GM12874 (cell line): Measurements from ENCODE around the gene PPP1R13B.

Source experiments
- CTCF ChIP-seq: IDR thresholded peaks from 2 replicates; pipeline ENCODE4 v1.5.1; 2011; ENCODE audit warnings: low read depth, mild to moderate bottlenecking, control low read depth, low read length, moderate library complexity; ENCODE audit not compliant: insufficient read depth

Gene PPP1R13B, protein sequence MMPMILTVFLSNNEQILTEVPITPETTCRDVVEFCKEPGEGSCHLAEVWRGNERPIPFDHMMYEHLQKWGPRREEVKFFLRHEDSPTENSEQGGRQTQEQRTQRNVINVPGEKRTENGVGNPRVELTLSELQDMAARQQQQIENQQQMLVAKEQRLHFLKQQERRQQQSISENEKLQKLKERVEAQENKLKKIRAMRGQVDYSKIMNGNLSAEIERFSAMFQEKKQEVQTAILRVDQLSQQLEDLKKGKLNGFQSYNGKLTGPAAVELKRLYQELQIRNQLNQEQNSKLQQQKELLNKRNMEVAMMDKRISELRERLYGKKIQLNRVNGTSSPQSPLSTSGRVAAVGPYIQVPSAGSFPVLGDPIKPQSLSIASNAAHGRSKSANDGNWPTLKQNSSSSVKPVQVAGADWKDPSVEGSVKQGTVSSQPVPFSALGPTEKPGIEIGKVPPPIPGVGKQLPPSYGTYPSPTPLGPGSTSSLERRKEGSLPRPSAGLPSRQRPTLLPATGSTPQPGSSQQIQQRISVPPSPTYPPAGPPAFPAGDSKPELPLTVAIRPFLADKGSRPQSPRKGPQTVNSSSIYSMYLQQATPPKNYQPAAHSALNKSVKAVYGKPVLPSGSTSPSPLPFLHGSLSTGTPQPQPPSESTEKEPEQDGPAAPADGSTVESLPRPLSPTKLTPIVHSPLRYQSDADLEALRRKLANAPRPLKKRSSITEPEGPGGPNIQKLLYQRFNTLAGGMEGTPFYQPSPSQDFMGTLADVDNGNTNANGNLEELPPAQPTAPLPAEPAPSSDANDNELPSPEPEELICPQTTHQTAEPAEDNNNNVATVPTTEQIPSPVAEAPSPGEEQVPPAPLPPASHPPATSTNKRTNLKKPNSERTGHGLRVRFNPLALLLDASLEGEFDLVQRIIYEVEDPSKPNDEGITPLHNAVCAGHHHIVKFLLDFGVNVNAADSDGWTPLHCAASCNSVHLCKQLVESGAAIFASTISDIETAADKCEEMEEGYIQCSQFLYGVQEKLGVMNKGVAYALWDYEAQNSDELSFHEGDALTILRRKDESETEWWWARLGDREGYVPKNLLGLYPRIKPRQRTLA

GRCh38 chr14:103847451-103848174, at the start of gene PPP1R13B:
PPP1R13B (minus strand) TSS chr14:103847575; CDS start chr14:103847307, 268 bp downstream.
- TF ChIP-seq CTCF, result no peak

GRCh38 chr14:103896578-103896977, 49.2 kb upstream of the PPP1R13B start:
- TF ChIP-seq CTCF, result no peak

GRCh38 chr14:103894723-103895059, 47.3 kb upstream of the PPP1R13B start:
- no peak for TF ChIP-seq CTCF

- TF ChIP-seq CTCF, result no peak
These were observed 46.8 kb upstream of the PPP1R13B start for GRCh38 chr14:103894034-103894722.

GRCh38 chr14:103892247-103892646, 44.9 kb upstream of the PPP1R13B start:
- no peak for TF ChIP-seq CTCF

DNA sequence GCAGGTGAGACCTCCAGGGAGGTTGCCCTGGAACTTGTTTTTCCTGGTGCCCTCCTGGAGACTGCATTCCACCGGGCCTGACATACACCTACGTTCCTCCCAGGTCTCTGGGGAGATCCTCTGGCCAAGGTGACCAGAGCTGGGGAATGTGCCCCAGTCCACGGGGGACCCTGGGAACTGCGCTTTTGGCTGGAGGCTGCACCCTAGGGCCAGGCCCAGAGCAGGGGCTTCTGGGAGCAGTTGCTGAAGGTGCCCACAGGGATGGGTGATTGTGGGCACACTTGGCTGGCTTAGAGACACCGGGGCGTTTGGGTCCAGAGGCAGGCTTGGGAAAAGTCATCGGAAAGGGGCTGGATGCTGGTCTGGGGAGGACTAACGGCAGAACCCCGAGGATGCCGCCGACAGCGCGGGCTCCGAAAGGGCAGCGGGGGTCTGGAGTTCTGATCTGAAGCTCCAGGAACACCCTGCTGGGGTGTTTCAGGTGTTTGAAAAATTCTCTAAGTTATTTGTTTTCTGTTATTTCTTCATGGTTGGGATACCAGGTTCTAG, 44.4 kb upstream of the PPP1R13B start:
- no peak for TF ChIP-seq CTCF
